Ishikawa (cell line): ENCODE measurements around the gene NEU4.

ENCODE experiments used
- EP300 ChIP-seq: IDR thresholded peaks from 2 replicates; pipeline ENCODE4 v1.6.1; 2012; ENCODE audit warnings: borderline replicate concordance
- TF ChIP-seq, protein P1 (sequence below): IDR thresholded peaks from 2 replicates; pipeline ENCODE4 v1.6.1; 2012

DNA sequence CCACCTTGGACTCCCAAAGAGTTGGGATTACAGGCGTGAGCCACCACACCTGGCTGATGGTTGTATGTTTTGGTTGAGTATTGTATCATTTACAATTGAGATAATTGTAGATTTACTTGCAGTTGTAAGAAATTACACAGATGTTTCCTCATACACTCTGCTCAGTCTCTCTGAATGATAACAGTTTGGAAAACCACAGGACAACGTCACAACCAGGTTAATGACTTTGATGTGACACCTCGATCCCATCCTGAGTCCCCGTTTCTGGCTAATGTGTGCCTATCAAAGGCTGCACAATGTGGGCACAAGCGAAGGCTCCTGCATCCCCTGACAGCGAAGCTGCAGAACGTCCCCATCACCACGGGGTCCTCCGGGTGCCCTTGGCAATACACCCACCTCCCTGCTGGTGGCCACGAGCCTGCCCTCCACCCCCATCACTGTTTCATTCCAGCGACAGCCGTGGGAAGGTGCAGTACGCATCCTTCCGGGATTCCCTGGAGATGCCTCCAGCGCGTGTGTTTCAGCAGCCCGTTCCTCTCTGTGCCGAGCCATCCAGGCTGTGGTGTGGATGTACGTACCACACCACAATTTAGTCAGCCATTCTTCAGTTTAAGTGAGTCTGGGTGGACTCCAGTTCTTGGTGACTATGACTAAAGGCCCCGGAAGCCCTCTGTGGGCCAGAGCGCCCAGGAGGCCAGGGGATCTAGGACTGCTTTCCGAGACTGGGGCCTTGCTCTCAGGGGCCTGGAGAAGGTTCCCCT is 54.0 kb downstream of the NEU4 start:
- no peak for TF ChIP-seq EP300
- TF ChIP-seq, protein P1, sequence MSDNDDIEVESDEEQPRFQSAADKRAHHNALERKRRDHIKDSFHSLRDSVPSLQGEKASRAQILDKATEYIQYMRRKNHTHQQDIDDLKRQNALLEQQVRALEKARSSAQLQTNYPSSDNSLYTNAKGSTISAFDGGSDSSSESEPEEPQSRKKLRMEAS: no peak
